HG03469 (cell line): Measurements from ENCODE around the gene TMEM267.
"Not testable (repeated sequence)": the region's sequence is repeated elsewhere in the genome, so short reads cannot be mapped to it uniquely, and the experiment has no call there.

ENCODE experiments used
- ATAC-seq: cut with Tn5 transposase; IDR thresholded peaks from one replicate; pipeline ENCODE4 v1.9.1; 2021; ENCODE audit warnings: mild to moderate bottlenecking, moderate library complexity, moderate number of reproducible peaks; ENCODE audit not compliant: unreplicated experiment

The TMEM267 gene

DNA sequence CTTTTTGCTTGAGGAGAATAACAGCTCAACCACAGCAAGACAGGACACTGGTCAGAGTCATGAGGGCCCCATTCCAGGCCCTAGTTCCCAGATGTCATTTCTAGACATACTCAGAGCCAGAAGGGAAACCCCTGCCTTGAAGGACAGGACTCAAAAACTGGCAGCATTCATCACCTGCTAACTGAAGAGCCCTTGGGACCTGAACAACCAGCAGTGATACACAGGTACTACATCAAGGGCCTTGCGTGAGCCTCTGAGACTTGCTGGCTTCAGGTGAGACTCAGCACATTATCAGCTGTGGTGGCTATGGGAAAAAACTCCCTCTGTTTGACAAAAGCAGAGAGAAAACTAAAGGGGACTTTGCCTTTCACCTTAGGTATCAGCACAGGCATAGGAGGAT, 22.6 kb downstream of the TMEM267 start:
- no peak for ATAC-seq

DNA sequence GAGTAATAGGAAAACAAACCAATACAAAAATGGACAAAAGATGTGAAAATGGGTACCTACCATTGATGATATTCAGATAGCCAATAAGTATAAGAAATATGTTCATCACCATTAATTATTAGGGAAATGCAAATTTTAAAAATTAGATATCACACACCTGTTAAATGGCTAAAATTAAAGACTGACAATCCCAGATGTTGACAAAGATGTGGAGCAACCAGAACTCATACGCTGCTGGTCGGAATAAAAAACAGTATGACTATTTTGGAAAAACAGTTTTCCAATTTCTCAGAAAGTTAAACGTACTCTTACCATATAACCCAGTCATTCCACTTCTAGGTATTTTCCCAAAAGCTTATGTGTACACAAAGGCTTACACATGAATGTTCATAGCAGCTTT, 27.1 kb downstream of the TMEM267 start:
- no peak for ATAC-seq

DNA sequence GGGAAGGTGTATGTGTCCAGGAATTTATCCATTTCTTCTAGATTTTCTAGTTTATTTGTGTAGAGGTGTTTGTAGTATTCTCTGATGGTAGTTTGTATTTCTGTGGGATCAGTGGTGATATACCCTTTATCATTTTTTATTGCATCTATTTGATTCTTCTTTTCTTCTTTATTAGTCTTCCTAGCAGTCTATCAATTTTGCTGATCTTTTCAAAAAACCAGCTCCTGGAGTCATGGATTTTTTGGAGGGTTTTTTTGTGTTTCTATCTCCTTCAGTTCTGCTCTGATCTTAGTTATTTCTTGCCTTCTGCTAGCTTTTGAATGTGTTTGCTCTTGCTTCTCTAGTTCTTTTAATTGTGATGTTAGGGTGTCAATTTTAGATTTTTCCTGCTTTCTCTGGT, 42.1 kb downstream of the TMEM267 start:
- ATAC-seq = not testable (repeated sequence)

DNA sequence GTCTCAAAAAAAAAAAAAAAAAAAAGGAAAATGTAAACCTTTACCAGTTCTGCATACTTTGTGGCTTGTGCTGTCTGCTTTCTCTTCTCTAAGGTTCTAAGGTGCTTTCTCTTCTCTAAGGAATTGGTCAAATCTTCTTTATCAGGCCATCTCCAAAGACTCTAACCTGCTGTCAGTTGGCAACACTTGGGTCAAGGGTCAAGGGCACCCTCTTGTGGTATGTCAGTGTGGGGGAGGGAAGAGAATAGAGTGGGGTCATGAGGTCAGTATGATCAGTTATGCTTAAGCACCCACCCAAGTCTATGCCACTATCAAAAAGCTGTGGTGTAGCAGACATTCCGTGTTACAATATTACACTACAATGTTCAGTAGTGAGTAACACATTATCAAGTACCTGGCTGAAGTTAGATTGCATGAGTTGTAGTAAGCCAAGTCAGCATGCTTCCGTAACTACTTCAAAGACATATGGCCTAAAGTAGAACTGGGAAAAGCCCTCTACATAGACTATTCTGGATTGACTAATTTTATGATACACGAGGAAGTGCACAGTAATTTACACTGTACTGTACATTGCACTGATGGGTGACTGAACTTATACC, 46.5 kb downstream of the TMEM267 start:
- no peak for ATAC-seq

DNA sequence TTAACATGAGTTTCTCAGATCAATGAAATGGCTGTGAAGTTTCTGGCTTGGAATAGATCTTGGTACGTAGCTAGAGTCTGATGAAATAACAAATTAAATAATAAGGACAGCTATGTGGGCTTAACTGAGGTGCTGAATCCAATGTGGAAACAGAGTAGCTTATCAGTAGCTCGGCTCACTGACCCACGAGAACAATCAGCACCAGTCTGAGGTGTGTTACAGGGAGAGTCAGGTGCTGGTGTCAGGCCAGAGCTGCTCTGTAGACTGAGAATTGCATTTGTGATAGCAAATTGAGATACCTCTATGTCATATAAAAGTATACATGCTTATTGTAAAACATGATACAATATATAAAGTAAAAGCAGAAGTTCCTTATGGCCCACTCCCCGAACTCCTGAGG, 50.3 kb downstream of the TMEM267 start:
- no peak for ATAC-seq

DNA sequence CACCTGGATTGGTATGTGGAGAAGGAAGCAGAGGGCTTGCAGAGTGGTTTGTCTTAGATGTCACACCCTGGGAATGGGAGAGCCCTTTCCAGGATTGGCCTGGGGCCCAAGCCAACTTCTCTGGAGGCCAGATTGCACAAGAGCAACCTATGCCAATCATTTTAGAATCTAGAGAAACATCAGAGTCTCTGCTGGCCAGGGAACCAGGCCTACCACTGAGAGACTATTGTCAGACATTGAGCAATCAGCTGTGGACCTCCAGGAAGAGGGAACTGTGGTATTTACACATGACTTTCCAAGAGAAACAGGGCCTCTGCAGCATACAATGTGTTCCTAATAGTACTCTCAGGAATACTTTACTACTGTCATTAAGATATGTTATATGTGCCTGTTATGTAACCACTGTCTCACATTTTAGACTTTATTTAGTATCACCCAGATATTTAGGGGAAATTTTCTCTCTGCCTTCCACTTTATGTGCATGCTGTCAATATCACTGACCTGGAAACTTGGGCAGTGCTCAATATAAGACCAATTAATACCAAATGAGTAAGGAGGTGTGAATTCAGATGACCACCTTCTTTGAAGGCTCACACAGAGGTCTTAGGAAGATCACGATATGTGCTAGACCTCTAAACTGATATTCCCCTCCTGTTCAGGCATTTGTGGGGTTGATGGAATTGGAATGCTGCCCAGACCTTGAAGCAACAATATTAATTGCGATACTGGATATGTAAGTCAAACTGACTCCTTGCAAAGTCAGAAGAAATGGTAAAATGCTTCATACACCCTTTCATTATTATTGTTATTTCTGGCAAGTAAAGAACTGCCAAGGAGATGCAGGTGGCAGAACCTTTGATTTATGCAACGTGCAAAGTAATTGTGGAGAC, 50.9 kb downstream of the TMEM267 start:
- no peak for ATAC-seq

DNA sequence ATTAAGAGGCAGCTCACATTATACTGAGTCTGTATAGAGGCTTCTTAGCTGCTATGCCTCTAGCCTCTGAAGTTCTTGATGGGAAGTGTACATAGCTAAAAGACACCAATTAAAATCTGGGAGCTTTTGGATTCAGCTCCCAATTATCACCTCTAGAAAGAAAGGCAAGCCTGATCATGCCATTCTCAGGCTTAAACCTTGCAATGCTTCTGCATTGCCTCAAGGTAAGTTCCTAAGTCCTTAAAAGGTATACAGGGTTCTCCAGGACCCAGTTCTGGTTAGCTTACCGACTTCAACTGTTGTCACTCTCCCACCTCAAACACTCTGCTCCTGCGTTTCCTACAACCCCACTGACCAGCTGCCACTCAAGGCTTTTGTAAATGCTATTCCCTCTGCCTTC, 54.0 kb downstream of the TMEM267 start:
- ATAC-seq = no peak

DNA sequence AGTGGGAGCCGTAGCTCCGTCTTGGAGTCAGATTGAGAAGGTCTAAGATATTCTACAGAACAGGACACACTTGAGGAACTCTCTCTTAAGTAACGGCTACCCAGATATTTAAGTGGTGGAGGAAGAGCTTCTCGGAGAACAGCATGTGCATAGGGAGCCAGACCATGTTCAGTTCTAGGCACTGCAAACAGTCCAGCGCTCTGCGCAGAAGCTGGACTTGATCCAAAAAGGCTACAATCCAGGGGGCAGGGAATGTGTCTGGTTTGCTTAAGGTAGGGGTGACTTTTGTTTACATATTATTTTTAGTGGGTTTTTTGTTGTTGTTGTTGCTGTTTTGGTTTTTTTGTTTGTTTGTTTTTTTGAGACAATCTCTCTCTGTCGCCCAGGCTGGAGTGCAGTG, 54.6 kb downstream of the TMEM267 start:
- no peak for ATAC-seq

DNA sequence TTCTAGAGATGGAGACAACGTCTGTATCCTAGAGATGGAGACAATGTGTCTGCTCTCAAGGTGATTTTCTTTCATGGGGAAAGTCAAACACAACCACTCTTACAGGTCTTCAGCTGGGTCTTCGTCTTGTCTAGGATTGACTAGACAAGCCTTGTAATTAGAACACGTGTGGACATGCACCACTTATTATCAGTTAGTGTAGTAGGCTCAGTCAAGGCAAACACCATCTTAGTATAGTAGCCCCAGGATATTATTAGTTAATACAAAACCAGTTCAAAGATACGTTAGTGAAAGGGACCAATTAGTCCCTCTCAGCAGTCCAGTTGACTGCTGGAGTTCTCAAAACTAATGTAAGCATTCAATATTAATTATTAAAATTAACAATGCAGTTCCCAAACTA, 56.4 kb downstream of the TMEM267 start:
- ATAC-seq = no peak

DNA sequence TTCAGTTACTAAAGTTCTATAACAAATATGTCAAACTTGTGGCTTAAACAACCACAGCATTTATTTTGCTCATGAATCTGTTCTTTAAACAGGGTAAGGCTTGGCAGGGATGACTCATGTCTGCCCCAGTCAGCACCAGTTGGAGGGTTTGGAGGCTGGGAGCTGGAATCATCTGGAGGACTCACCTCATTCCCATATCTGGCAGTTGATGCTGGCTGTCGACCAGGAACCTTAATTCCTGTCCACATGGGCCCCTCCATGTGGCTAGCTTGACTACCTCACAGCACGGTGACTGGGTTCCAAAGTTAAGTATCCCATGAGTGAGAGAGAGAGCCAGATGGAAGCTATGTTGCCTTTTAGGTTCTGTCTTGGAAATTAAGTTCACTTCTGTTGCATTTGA, 57.7 kb downstream of the TMEM267 start:
- ATAC-seq = no peak

DNA sequence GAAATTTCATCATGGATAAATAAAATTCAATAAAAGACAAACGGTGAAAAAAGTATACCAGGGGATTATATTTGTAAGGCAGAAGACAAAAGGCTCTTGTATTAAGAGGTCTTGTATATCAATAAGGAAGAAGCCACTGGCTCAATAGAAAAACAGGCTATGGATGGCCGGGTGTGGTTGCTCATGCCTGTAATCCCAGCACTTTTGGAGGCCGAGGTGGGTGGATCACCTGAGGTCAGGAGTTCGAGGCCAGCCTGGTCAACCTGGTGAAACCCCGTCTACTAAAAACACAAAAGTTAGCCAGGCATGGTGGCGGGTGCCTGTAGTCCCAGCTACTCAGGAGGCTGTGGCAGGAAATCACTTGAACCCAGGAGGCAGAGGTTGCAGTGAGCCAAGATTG, 60.6 kb downstream of the TMEM267 start:
- ATAC-seq = not testable (repeated sequence)

DNA sequence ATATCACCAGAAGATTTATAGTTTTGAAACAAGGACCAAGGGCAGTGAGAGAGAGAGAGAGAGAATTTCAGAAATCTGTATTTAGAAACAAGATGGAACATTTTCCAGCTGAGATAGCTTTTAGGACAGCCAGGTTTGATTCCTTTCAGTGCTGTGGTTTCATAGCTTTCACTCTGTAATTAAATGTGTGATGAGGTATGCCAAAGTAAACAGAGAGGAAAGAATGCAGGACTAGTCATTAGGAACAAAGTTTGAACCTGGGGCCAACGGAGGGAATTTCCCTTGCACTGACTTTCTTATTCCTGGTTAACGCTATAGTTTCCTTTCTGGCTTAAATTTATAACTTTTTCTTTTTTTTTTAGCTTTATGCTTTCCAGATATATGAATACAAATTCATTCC, 61.5 kb downstream of the TMEM267 start:
- ATAC-seq = no peak

DNA sequence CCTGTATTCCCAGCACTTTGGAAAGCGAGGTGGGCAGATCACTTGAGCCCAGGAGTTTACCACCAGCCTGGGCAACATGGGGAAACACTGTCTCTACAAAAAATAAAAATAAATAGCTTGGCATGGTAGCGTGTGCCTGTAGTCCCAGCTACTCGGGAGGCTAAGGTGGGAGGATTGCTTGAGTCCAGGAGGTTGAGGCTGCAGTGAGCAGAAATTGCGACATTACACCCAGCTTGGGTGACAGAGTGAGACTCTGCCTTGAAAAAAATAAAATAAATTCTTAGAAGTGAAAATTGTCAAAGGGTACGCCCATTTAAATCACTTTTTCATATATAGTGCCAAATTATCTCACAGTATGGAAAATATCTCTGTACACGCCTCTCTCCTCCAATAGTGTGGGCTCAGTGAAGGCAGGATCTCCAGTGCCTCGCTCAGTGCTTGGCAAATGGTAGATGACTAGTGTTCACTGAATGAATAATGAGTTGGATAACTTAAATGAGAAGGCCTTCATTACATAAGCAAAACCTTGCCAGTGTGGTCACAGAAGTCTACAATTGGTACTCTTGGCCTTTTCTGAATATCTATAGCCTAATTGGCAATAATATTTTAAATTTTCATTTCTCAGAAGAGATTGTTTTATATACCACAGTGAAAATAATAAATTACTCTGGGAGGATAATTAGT, 62.1 kb downstream of the TMEM267 start:
- no peak for ATAC-seq

DNA sequence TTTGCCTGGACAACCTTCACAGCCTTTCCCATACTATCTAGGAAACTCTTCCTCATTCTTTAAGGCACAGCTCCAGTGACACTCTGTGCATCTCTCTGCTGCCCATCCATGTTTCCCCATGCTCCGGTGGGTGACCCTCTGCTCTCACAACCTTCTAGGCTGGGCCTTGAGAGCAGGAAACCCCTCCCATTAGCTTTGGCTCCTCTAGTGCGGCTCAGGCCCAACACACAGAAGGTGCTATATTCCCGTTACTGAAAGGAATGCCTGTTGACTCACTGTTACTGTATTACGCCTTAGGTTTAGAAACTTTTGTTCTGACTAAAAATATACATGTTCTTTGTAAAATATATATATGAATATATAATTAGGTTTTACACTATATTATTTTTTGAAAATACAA, 63.4 kb downstream of the TMEM267 start:
- ATAC-seq = no peak

DNA sequence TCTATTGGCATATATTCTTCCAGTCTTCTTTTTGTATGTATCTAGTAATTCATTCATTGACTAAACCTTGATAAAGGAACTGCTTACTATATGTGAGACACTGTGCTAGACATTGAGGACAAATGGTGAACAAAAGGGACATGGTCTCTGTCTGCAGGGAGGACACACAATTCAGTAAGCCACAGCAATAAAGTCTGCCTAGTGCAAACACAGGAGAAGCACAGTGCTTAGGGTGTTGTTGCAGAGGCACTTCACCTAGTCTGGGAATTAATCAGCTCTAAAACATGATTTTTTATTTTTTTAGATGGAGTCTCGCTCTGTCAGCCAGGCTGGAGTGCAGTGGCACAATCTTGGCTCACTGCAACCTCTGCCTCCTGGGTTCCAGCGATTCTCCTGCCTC, 65.1 kb downstream of the TMEM267 start:
- no peak for ATAC-seq

DNA sequence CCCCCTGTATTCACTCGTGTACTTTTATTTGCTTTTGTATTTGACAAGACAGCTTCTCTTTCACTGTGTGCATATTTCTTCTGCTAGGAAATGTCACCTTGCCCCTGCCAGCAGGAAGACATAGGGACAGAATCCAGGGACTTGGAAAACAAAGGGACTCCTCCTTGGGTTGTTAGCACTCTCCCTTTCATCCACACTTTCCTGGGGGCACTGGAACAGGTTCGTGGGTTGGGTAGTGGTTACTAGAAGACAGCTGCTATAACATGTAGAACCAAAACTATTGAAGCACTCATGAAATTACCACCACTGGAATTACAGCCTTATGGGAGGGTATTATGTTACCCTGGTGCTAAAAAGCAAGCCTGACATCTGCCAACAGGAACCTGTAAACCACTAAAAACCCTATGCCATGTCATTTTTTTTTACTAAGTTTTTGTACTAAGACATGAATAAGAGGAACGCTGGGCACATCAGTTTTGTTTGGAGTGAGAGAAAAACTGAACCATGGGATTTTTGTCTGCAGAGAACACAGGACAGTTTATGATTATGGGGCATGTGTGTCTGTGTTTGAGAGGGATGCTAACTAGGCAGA, 66.8 kb downstream of the TMEM267 start:
- no peak for ATAC-seq

DNA sequence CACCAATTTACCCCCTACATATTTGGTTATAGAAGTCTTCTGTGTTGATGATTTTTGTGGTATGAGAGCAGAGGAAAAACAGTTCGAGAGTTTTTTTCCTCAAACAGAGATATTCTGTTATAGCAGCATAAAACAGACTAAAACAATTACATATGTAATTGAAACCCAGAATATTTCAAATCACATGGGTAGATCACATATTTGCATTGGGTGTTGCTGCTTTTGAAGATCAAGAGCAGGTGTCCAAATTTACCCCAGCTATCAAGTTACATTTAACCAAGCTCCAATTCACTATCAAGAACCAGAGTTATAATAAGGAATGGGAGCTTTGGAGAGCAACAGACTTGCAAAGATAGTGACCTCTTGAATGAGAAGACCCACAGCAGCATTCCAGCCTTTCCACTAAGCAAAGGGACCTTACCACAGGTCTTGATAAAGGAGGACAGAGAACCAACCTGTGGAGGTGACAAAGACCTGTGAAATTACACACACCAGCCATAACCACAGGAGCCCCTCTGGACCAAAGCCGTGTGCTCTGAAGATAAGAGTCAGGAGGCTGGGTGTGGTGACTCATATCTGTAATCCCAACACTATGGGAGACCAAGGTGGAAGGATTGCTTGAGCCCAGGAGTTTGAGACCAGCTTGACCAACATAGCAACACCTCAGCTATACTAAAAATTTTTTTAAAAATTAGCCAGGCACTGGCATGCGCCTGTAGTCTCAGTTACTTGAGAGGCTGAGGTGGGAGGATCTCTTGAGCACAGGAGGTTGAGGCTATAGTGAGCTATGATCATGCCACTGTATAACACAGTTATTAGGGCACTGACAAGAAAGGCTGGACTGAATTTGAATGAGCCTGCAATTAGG, 67.5 kb downstream of the TMEM267 start:
- ATAC-seq = no peak

DNA sequence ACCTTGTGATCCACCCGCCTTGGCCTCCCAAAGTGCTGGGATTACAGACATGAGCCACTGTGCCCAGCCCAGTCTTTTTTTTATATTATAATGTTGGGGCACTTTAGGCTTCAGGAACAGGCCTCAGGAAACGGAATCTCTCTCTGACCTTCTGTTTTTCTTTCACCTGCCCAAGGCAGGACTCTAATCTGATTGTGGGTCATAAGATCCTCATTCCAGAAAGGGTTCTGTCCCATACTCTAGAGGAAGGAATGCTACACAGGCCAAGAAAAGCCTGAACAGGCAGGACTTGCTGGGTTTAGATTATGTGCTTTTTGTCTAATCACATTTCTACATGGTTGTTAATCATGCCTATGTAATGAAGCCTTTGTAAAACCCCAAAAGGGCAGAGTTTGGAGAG, 69.7 kb downstream of the TMEM267 start:
- ATAC-seq = no peak

DNA sequence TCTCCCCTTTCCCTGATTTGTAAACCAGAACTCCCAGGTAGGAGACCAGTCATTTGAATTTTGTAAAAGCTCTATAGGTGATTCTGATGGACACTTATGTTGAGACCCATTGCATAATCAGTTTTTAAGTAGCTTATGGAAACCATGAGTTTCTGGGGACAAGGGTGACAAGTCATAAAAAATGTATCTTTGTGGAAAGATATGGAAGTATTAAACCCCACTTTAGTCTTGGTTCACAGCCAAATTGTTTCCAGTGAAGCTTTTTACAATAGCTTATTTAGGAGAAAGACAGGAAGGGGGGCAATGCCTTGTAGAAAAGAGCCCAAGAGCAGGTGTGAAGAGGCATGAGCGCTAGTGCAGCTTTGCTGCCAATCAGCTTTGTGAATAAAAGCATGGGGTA, 71.0 kb downstream of the TMEM267 start:
- ATAC-seq = no peak

DNA sequence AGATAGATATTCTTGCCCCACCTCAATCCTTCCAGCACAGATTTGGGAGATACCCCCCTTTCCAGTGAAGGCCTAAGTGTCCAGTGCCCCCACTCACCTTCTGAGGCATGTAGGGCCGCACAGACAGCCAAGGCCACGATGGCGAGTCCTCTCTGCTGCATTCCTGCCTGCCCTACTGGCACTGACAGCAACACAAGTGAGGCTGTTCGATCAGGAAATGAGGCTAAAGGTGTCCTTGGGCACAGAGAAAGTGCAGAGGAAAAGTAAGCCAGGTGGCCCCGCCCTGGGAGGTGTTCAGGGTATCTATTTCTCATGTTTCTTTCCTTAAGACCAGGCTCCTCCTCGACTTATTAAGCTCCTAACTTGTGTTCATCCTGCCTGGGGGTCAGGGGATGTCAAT, 71.5 kb downstream of the TMEM267 start, which contains the start of gene CCL28:
Gene CCL28 (minus strand): TSS at position 236 of the 400 bp plus-strand sequence. CDS start 75 bp downstream, at position 161.
- no peak for ATAC-seq
